NCI-H146 (cell line): ENCODE results near the gene OSBPL6.
"Not testable (repeated sequence)": the region's sequence is repeated elsewhere in the genome, so short reads cannot be mapped to it uniquely, and the experiment has no call there.

Experiments used
- DNase-seq: peaks from one replicate; lab custom pipeline; 2025; lab: John Stamatoyannopoulos, UW

OSBPL6 gene

GRCh38 chr2:178403671-178404306 is 209.5 kb downstream of the OSBPL6 start:
- no peak for DNase-seq

GRCh38 chr2:178404368-178404767 is 210.1 kb downstream of the OSBPL6 start:
- peak; percentile 37 for DNase-seq

- no peak for DNase-seq
Observed at GRCh38 chr2:178409261-178409660, 214.9 kb downstream of the OSBPL6 start.

- peak; percentile 37 for DNase-seq
Observed at GRCh38 chr2:178412047-178412446, 217.7 kb downstream of the OSBPL6 start.

GRCh38 chr2:178412453-178412852 is 218.1 kb downstream of the OSBPL6 start:
- not testable (repeated sequence) for DNase-seq

GRCh38 chr2:178413472-178414265 is 219.4 kb downstream of the OSBPL6 start:
- DNase-seq, result peak; percentile 78

GRCh38 chr2:178414266-178415247 is 220.2 kb downstream of the OSBPL6 start:
- DNase-seq, result peak; percentile 93

- no peak for DNase-seq
Observed at GRCh38 chr2:178415979-178416378, 221.7 kb downstream of the OSBPL6 start.

- no peak for DNase-seq
Observed at GRCh38 chr2:178417916-178418315, 223.6 kb downstream of the OSBPL6 start.

GRCh38 chr2:178418426-178418825 is 224.1 kb downstream of the OSBPL6 start:
- DNase-seq, result no peak

- no peak for DNase-seq
Observed at GRCh38 chr2:178419123-178419522, 224.8 kb downstream of the OSBPL6 start.

GRCh38 chr2:178420463-178420999 is 226.2 kb downstream of the OSBPL6 start:
- no peak for DNase-seq

- no peak for DNase-seq
Observed at GRCh38 chr2:178422097-178422496, 227.8 kb downstream of the OSBPL6 start.

GRCh38 chr2:178423746-178424145 is 229.4 kb downstream of the OSBPL6 start:
- not testable (repeated sequence) for DNase-seq

- DNase-seq, result no peak
Observed at GRCh38 chr2:178425255-178425827, 231.0 kb downstream of the OSBPL6 start.

- DNase-seq, result no peak
Observed at GRCh38 chr2:178426388-178426787, 232.1 kb downstream of the OSBPL6 start.

GRCh38 chr2:178427458-178427857 is 233.1 kb downstream of the OSBPL6 start:
- DNase-seq, result no peak

- DNase-seq, result no peak
Observed at GRCh38 chr2:178428396-178428806, 234.1 kb downstream of the OSBPL6 start.

GRCh38 chr2:178429336-178429735 is 235.0 kb downstream of the OSBPL6 start:
- DNase-seq, result no peak

GRCh38 chr2:178436662-178437061 is 242.3 kb downstream of the OSBPL6 start:
- DNase-seq, result no peak

- DNase-seq, result no peak
Observed at GRCh38 chr2:178441426-178441825, 247.1 kb downstream of the OSBPL6 start.
